GM15510 (cell line): ENCODE data around the gene RD3L.

Experiments
- POLR2A ChIP-seq: IDR thresholded peaks from 3 replicates; pipeline ENCODE4 v1.6.1; 2011; ENCODE audit warnings: borderline replicate concordance; ENCODE audit not compliant: insufficient read length; ENCODE audit errors: extremely low read depth

The RD3L gene

DNA sequence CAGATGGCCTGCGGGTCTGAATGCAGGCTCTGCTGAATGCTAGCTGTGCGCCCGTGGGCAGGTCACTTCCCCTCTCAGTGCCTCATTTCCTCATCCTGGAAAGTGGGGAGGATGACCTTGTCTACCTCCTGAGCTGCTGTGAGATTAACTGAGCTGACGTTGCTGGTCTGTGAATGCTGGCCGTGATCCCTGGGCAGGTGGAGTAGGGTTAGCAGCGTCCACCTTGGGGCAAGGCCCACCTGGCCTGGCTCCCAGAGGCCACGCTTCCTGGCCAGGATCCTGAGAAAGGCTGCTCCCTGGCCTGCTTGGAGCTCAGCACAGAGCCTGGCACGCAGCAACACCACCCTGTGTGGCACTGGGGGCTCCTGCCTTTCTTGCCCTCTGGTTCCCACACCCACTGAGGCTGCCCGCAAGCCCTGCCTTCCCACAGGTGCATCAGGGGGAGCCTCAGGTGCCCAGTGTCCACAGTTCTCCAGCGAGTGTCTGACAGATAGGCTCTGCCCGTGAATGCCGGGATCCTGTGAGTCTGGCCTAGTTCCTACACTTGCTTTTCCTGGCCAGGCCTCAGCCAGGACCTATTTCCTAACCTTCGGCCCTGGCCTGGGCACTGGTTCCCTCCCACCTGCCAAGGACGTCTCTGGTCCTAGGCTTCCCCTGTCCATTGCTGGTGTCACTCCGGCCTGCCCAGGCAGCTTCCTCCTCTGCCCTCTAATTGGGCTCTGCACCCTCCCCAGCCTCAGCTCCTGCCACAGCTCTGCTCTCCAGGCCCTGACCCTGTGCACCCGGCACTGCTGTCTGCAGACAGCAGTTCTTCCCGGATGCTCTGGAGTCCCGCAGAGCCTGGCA, 51.3 kb downstream of the RD3L start:
- TF ChIP-seq POLR2A = no peak
